Memory B cell (primary cell): Measurements from ENCODE around the gene ELP4.

ENCODE experiments used
- ATAC-seq: fragments of 150-1000 bp; cut with Tn5 transposase; 2 replicates; pipeline ENCODE4 v1.10.0; 2021; ENCODE audit warnings: low read depth, mild to moderate bottlenecking, moderate library complexity
- DNase-seq, 2 donors: peaks; one replicate each; pipeline ENCODE4 v3.0.0; 2022; ENCODE audit warnings: low spot score in 2 of 2
- H3K27ac Mint-ChIP-seq: one replicate; pipeline ENCODE4 v1.8.0; 2022; ENCODE audit warnings: mild to moderate bottlenecking, moderate library complexity, mixed read lengths
- H3K27me3 Mint-ChIP-seq: one replicate; pipeline ENCODE4 v1.8.0; 2022; ENCODE audit warnings: mixed read lengths
- H3K36me3 Mint-ChIP-seq: one replicate; pipeline ENCODE4 v1.8.0; 2022; ENCODE audit warnings: mild to moderate bottlenecking, mixed read lengths
- H3K4me1 Mint-ChIP-seq: one replicate; pipeline ENCODE4 v1.8.0; 2022; ENCODE audit warnings: mixed read lengths
- H3K4me3 Mint-ChIP-seq: one replicate; pipeline ENCODE4 v1.8.0; 2022; ENCODE audit warnings: mild to moderate bottlenecking, moderate library complexity, mixed read lengths
- H3K9me3 Mint-ChIP-seq: one replicate; pipeline ENCODE4 v1.8.0; 2022; ENCODE audit warnings: mixed read lengths

The ELP4 gene

DNA sequence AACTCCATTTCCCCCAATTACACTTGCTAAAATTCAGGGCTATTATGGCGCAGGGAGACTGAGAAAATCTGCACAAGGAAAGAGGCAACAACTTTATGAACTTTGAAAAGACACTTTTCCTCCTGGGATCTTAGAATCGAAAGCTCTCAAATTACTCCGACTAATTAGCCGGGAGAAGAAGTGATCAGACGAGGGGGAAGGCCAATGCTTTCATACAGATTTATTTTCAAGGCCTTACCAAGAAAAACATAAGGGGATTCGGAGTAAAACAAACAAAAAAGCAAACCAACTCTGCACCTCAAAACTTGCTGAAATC is 299.9 kb downstream of the ELP4 start:
- peaks cover 22% of the 10 kb centered on the region for H3K4me1 Mint-ChIP-seq
- ATAC-seq (no peak), DNase-seq (no peak)
- peaks cover 8% of the 10 kb centered on the region for H3K9me3 Mint-ChIP-seq
- H3K27ac Mint-ChIP-seq, result no peak overlapping the region
- H3K4me3 Mint-ChIP-seq, result peak overlapping the region; percentile 57
- peaks cover 41% of the 10 kb centered on the region for H3K27me3 Mint-ChIP-seq
- H3K36me3 Mint-ChIP-seq, result peaks cover 9% of the 10 kb centered on the region

DNA sequence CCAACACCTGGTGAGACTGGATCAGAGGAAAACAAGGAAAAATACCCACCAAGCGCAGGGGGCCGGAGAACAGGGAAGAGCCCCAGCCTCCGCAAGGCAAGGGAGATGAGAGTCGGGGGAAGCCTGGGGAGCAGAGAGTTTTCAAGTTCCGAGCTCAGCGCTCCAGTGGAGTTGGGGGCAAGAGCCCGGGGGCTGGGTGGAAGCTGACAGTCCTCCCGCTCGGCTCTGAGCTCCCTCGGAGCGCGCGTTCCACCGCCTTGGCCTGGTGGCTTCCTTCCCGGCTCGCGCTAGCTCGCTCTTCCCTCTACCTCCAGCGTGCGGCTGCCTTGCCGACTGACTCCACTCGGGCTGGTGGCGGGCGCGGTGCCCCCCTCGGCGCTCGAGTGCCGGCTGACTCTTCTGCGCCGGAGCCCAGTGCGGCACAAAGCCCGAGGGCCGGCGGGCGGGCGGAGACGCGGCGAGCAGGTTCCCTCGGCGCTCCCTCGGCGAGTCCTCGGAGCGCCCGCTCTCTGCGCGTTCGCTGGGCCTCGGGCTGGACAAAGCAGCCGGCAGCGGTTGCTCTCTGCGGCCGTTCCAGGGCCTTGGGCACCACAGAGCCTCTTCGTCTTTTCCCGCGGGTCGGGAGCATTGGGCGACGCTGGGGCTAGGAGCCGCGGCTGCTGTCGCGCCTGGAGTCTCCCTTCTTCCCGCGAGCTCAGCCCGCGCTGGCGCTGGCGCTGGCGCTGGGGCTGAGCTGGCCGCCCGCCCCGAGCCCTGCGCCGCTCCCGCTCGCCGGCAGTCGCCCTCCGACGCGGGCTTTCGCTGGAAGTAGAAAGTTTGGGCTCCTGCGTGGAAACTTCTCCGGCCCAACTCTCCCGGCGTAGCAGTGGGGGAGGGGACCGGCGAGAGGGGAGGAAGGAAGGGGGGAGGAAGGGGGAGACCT is 300.6 kb downstream of the ELP4 start:
- ATAC-seq, result no peak
- Mint-ChIP-seq H3K27ac (peak overlapping the region; percentile 65), H3K36me3 (peaks cover 9% of the 10 kb centered on the region), H3K4me1 (peaks cover 22% of the 10 kb centered on the region), H3K9me3 (peaks cover 10% of the 10 kb centered on the region), H3K4me3 (peak overlapping the region; percentile 77), H3K27me3 (peaks cover 41% of the 10 kb centered on the region)
- peak in 1 of 2 donors; percentile 31 for DNase-seq

DNA sequence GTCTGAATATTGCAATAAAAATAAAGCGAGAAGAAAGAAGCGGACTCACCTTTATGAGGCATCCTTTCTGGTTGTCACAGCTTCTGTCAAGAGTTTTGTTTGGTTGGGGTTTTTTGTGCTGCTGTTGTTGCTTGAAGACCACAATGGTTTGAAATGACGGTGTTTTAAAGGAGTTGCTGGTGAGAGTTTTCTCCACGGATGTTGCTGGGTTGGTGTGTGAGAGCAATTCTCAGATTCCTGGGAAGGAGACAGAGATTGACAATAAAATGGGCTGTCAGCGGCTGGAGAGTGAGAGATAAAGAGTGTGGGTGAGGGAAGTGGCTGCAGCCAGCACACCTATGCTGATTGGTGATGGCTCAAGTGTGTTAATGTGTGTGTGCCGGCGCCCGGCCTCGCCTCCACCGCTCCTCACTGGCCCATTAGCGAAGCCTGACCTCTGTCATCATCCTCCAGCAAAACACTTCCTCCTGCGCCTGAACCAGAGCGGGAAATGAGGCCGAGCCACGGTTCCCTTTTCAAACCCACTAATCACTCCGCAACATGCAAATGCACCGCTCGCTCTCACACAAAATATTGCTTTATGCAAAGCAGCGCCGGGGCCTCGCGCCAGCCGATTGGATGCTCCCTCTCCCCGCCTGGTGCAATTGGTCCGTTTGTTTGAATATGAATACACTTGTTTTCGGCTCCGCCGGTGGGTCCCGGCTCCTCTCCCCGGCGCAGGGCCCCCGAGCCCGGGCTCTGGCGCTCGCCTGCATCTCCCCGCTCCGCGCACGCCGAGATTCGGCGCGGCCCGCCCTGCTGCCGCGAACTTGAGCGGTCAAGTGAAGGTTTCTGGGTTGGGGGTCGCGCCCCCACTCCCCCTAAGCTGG is 301.4 kb downstream of the ELP4 start, which contains the start of gene PAX6:
Gene PAX6, minus strand, starts transcription at position 544 of the 869 bp plus-strand sequence. CDS start 4,911 bp downstream, outside the sequence.
- Mint-ChIP-seq H3K4me3 (peak within 1 kb of the TSS; percentile 80), H3K4me1 (peaks cover 23% of the 10 kb centered on the region), H3K9me3 (peaks cover 10% of the 10 kb centered on the region), H3K36me3 (peaks cover 9% of the 10 kb centered on the region), H3K27ac (peak within 1 kb of the TSS; percentile 68), H3K27me3 (peaks cover 42% of the 10 kb centered on the region)
- DNase-seq (peak in 1 of 2 donors; percentile 38), ATAC-seq (peak; percentile 77)

DNA sequence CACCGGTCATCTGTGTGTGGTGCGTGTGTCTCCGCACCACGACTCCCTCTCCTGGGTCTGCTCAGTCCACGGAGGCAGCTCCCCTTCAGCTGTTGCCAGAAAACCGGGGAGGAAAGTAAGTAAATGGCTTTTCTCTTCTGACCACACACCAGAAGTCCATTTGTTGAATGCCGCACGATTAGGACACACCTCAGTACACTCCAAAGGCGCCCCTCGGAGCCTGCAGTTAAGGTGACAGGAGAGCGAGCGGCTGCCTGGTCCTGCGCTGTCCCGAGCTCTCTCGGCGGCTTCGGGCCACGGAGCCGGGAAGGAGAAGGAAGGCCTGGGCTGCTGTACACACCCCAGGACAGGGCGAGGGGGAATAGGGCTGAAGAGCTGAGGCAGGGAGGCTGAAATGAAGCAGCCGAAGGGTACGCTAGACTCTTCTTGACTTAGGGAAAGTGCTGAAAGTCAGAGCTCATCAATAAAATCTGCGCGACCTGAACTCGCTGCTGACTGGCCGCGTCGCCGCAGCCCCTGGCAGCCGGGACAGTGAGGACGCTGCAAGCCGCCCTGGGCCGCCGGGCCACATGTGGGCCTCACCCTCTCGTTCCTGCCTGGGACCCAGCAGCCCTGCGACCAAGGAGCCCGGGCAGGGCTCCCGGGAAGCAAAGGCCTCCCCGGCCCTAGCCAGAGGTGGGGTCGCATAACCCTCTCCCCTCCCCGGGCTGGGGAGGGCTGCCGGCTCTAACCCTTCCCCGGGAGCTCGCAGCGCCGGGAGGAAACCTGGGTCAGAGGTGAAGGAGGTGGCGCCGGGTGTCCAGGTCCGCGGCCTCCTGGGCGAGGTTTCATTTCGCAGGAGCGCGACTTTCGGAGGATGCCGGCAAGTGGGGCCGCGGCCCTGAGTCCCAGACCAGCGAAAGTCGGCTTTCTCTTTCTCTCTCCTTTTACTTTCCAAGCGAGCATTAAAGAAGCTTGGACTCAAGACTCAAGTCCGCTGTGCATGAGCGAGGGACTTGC is 303.1 kb downstream of the ELP4 start:
- Mint-ChIP-seq H3K4me3 (peak overlapping the region; percentile 80), H3K9me3 (peaks cover 10% of the 10 kb centered on the region), H3K27ac (peak overlapping the region; percentile 68), H3K27me3 (peaks cover 32% of the 10 kb centered on the region), H3K4me1 (peaks cover 23% of the 10 kb centered on the region), H3K36me3 (peaks cover 7% of the 10 kb centered on the region)
- ATAC-seq (no peak), DNase-seq (no peak)

DNA sequence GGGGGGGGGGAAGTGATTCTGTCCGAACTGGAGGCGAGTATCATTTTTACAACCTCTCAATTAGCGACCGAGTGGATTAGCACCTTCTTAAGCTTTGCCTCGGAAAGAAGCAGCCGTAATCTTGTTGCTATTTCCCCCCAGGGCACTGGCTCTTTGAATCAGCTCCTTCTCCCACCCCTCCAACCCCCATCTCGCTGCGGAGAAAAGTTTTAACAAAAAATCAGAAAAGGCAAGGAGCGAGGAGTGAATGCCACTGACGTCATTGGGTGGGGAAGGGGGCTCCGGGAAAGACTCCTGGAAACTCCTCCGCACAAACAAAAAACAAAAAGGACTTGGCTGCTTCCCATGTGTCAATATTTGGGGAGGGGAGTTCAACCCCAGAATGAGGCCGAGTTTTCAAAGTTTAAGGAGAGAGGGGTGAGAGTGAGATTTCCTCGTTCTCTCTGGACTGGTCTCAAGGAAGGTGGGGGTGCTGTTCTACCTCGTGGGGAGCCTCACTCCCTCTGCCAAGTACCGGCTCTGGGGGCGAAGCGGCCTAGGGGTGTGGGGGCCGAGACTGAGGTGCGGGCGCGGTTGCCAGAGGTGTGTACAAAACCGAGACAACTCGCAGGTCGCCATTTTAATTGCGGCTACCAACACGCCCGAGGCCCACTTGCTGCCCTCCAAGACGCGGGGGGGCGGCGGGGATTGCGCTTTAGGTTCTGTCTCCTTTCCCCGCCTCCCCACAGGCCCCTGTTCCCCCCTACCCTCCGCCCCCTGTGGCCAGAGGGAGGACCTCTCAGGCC is 304.0 kb downstream of the ELP4 start:
- no peak for ATAC-seq
- Mint-ChIP-seq H3K27ac (no peak overlapping the region), H3K4me1 (peaks cover 23% of the 10 kb centered on the region), H3K36me3 (peaks cover 7% of the 10 kb centered on the region), H3K4me3 (peak overlapping the region; percentile 43), H3K27me3 (peaks cover 31% of the 10 kb centered on the region), H3K9me3 (peaks cover 10% of the 10 kb centered on the region)
- peak in 1 of 2 donors; percentile 15 for DNase-seq

DNA sequence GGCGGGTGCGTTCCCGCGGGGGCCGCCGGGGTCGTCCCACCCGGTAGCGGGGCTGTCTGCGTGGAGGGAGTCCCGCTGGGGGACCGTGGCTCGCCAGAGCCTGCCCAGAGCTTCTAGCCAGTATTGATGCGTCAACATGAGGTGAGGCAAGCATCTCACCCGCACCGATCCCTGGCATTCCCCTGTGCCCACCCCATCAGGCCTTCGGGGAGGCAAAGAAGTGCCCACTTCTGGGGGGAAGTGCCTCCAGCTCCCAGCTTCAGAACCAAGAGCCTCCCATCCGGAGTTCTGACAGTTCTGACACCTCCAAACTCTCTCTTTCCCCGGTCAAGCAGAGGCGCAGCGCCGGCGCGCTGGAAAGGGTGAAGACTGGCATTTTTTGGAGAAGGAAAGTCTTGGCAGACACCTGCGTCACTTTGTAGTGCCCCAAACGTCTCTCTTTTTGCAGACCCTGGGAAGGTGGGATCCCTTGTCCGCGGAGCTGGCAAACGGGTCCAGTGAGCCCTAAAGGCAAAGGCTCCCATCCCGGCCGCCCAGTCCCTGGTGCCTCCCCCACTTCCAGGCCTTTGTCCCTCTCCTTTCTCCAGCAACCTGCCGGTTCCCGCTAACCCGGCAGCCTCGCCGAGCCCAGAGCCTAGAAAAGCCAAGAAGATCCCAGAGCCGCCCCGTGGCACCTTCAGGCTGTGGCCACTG is 304.8 kb downstream of the ELP4 start:
- Mint-ChIP-seq H3K27ac (peak overlapping the region; percentile 12), H3K4me1 (peaks cover 20% of the 10 kb centered on the region), H3K9me3 (peaks cover 8% of the 10 kb centered on the region), H3K4me3 (peak overlapping the region; percentile 34), H3K27me3 (peaks cover 31% of the 10 kb centered on the region), H3K36me3 (peaks cover 7% of the 10 kb centered on the region)
- ATAC-seq (no peak), DNase-seq (peak in 1 of 2 donors; percentile 26)

DNA sequence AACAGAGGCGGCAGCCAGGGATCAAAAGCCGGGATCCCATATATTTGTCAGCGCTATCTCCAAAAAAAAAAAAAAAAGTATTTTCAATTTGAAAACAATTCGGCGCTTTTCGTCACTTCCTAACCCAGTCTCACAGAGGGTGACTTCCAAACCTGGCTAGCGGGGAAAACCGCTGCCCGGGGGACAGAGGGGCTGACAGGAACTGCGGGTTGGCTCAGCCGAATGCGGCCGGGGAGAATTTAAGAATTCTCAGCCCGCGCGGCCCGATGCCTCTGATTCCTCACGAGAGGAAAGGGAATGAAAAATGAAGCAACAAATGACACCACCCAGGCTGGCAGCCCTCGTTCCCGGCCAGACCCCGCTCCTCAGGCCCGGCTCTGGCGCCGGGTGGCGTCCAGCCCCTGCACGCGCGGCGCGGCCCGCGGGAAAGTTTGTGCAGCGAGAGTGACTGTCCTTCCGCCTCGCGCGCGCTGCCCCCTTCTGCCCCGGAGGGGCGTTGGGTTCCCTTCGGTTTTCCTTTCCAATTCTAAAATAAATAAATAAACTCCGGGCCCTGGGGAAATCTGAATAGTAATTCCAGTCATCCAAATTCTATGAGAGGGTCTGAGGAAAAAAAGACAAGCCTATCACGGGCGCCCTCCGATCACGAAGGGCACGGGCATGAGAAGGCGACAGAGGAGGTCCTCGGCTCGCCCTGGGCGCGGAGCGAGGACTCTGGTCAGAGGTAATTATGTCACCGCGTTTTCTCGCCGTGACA is 306.3 kb downstream of the ELP4 start:
- ATAC-seq (no peak), DNase-seq (no peak)
- H3K36me3 Mint-ChIP-seq, result peaks cover 3% of the 10 kb centered on the region
- H3K4me1 Mint-ChIP-seq, result peaks cover 14% of the 10 kb centered on the region
- peak overlapping the region; percentile 53 for H3K4me3 Mint-ChIP-seq
- H3K27me3 Mint-ChIP-seq, result peaks cover 23% of the 10 kb centered on the region
- peak overlapping the region; percentile 50 for H3K27ac Mint-ChIP-seq
- H3K9me3 Mint-ChIP-seq, result peaks cover 5% of the 10 kb centered on the region

DNA sequence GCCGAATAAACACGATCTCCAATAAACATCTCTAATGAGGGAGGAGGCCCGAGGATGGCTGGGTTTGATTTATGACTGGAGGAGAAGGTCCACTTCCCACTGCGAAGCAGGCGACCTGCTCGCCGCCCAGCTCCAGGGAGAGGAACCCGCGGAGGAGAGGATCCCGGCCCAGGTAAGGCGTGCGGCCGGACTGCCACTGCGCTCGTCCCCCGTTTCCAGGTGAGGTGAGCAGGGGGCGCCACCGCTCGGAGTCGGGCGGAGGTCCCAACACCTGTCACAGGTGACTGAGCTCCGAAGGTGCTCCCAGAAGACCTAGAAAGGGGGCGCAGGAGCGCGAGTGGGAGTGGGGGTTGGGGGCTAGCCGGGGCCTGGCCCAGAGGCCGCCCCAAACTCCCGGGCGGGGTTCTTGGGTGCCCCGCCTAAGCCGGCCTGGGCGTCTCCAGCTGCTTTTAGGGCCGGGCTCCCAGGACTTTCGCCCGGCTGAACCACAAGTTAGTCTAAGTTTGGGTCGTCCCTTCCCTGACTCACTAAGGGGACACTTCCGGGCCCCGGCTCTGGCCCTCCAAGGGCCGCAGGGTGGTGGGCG is 307.0 kb downstream of the ELP4 start:
- H3K9me3 Mint-ChIP-seq, result peaks cover 3% of the 10 kb centered on the region
- H3K27ac Mint-ChIP-seq, result peak overlapping the region; percentile 50
- DNase-seq, result no peak
- peak overlapping the region; percentile 53 for H3K4me3 Mint-ChIP-seq
- peaks cover 1% of the 10 kb centered on the region for H3K36me3 Mint-ChIP-seq
- ATAC-seq, result no peak
- peaks cover 11% of the 10 kb centered on the region for H3K4me1 Mint-ChIP-seq
- H3K27me3 Mint-ChIP-seq, result peaks cover 22% of the 10 kb centered on the region

DNA sequence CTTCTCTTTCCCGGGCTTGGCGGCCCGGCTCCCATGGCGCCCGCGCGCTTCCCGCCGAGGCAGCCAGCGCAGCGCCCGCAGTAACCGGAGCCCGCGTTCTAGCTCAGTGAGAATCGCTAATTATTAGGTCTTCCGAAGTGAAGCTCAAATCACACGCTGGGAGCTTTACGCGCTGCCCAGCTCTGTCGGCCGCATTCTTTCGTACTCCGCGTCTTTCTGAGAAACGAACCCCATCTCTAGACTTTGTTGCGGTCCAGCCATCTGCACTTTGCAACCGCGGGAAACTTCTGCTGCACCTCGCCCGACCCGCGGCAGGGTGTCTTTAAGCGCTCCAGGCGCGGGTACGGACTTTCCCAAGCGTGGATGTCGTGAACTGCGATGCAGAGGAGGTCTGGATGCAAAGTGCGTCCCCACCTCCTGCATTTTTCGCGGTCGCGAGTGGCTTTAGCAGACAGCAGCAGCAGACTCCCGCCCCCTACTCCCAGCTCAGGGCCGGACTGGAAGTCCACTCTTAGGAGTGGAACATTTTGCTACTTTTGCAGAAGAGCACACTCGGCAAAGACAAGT is 307.6 kb downstream of the ELP4 start:
- peaks cover 2% of the 10 kb centered on the region for H3K9me3 Mint-ChIP-seq
- no peak for DNase-seq
- peak overlapping the region; percentile 8 for H3K4me3 Mint-ChIP-seq
- no peak overlapping the region for H3K27ac Mint-ChIP-seq
- H3K36me3 Mint-ChIP-seq, result no peaks in the 10 kb centered on the region
- no peak for ATAC-seq
- H3K27me3 Mint-ChIP-seq, result peaks cover 24% of the 10 kb centered on the region
- H3K4me1 Mint-ChIP-seq, result peaks cover 8% of the 10 kb centered on the region

DNA sequence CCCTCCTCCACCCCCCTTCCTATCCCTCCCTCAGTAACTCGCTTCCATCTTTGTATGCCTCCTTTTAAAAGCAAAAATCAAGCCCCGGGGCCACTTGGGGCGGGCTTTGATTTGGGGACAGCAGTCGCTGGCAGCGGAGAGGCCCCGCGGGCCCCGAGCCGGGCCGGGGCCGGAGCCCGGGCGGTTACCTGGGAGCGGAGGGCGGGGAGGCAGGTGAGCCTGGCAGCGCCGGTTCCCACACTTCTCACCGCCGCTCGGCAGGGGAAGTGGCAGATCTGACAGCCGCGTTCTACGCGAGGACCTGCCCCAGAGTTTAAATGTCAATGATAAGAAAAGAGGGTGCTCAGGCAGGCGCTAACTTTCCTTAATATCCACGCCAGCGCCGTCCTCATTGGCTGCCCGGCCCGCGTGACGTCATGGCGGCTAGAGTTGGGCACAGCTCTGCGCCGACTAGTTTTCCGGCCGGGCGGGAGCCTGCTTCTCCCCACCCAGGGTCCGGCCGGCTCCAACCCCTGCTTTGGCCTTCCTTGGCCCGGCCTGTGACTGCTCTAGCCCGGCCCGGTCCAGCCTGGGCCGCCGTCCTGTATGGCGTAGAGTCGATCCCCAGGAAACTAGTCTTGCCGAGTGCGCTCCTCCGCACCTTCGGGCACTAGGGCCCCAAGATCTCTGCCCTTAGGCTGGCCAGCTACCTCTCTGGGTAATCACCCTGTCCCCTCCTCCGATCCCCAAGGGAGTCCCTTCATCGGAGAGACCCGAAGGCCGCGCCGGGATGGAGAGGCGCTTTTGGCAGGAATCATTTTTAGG is 308.3 kb downstream of the ELP4 start:
- no peak for ATAC-seq
- Mint-ChIP-seq H3K4me3 (no peak overlapping the region), H3K36me3 (no peaks in the 10 kb centered on the region), H3K27me3 (peaks cover 21% of the 10 kb centered on the region), H3K27ac (peak overlapping the region; percentile 47), H3K4me1 (peaks cover 4% of the 10 kb centered on the region), H3K9me3 (peaks cover 2% of the 10 kb centered on the region)
- DNase-seq, result no peak

DNA sequence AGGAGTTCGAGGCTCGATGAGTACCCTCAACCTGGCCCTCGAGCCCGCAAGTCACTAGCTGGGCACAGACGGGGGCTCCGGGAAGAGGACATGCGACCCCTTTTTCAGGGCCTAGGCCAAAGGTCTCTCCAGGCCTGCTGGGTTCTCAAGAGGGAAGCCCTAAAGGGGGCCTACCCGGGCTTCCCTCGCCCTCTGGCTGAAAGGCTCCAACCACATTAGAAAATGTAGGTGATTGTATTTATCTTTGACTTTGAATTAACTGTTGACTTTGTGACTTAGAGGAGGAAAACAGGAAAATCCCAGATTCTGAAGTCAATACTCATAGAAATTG is 308.8 kb downstream of the ELP4 start:
- no peak overlapping the region for H3K4me3 Mint-ChIP-seq

More for the DNA sequence above, 308.8 kb downstream of the ELP4 start:
- ATAC-seq (no peak), DNase-seq (no peak)
- Mint-ChIP-seq H3K9me3 (peaks cover 2% of the 10 kb centered on the region), H3K36me3 (no peaks in the 10 kb centered on the region), H3K27me3 (peaks cover 24% of the 10 kb centered on the region), H3K27ac (peak overlapping the region; percentile 47), H3K4me1 (peaks cover 4% of the 10 kb centered on the region)
